LNCaP clone FGC (cell line): Measurements from ENCODE around the gene LCP2.

Experiments used
- DNase-seq: peaks from one replicate; pipeline ENCODE4 v3.0.0-alpha.2; 2011; ENCODE audit warnings: low read depth
- H3K4me3 ChIP-seq: 2 replicates; pipeline ENCODE4 v1.5.1; 2011; ENCODE audit warnings: mild to moderate bottlenecking, low read depth, low read length, control low read depth
- CTCF ChIP-seq: IDR thresholded peaks from 2 replicates; pipeline ENCODE4 v1.5.1; 2012; ENCODE audit warnings: mild to moderate bottlenecking; ENCODE audit not compliant: control insufficient read depth, insufficient read depth; ENCODE audit errors: extremely low read depth

The LCP2 gene

GRCh38 chr5:170300361-170301013 is 2.9 kb upstream of the LCP2 start:
- H3K4me3 ChIP-seq, result no peak overlapping the region
- no peak for TF ChIP-seq CTCF
- no peak for DNase-seq

DNA sequence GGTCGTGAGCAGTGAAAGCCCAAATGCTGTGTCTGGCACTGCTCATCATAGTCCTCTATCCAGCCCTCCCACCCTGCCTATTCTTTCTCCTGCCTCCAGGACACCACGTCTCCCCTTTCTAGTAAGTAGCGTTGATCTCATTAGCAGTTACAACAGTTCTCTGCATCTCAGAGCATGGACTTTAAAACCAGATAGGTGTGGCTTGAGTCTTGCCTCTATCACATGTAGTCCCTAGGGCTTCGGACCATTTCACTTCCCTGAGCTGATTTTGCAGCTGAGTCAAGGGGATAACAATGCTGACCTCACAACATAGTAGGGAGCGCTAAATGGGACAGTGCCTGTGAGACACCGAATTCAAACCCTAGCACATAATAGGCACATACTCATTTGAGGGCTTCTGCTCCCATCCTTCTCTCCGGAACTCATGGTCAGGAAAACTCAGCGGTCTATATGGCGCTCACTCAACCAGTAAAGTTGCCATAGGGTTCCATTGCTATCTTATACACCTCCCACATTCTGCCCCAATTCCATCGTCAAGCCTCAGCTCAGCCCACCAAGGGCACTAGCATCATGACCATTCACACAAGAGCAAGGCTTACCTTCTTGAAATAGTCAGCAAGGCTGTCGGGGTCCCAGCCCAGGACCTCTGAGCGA is 515 bp downstream of the LCP2 start:
- TF ChIP-seq CTCF, result no peak
- no peak overlapping the region for H3K4me3 ChIP-seq
- no peak for DNase-seq

DNA sequence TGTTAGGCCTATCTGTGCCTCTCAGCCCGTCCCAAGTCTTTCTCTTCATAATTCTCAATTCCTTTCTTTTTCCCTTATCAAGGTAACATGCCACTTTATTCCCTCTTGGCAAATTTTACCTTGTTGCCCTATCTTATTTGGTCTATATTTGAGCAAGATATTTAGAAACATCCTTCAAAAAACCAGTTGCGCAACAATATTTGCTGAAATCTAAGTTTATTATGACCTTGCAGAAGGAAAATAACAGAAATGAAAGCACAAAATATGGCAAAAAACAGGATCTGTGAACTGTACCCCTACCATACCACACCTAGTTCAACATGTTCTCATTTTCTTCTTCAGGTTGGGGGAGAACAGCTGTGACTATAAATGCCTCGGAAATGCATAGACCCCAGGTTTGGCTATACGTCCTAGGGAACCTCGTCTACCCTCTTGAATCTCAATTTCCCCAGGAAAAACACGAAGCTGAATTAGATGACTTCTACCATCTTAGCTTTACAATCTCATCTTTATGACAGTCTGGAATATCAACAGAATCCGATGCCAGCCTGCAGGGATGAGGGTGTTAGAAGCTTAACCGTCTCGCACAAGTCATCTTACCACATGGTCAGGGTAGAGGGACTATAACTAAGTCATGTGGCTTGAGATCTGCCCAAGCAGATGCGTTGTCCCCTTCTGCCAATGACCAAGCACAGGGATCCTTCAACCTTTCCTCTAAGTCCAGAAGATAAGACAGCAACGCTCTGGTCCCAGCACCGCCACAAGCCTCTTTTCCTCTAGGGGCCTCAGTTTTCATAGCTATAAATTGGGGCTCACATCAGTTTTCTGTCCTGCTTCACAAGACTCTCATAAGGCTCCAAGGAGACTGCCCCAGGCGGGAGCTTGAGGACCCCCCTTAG is 1.3 kb downstream of the LCP2 start:
- no peak for TF ChIP-seq CTCF
- H3K4me3 ChIP-seq, result no peak overlapping the region
- no peak for DNase-seq

DNA sequence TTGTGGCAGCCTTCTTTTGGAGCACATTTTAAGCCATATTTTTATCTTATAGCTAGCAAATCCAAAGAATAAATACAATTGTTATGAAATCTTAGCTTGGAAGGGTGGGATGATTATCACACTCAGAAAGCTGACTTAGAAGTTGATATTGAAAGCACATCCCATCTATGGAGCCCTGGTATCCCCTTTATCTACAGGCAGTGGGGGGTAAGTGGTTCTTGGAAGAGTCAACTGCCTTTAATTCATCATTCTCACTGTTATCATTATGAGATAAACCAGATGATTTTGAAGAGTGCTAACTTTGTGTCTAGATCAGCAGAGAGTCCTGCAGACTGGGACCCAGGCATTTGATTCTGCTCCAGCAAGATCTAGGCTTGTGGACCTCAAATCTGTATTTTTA is 3.0 kb downstream of the LCP2 start:
- no peak for TF ChIP-seq CTCF
- H3K4me3 ChIP-seq, result no peak overlapping the region
- DNase-seq, result no peak

DNA sequence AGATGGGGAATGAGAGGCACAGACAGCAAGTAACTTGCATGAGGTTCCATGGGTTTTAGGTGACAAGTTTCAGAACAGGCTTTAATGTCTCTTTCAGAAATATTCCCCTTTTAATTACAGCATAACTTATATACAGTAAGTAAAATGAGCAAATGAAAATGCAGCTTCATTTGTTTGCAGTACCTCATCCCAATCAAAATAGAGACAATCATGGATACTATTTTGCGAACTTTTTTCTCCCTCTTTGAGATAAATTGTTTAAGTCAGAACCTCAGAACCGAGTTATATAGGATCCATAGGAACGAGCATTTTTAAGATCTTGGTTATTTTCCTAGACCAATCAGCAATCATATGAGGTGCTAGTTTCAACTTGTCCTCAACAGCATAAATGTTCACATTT is 3.5 kb downstream of the LCP2 start:
- no peak for DNase-seq
- TF ChIP-seq CTCF, result no peak
- H3K4me3 ChIP-seq, result no peak overlapping the region

DNA sequence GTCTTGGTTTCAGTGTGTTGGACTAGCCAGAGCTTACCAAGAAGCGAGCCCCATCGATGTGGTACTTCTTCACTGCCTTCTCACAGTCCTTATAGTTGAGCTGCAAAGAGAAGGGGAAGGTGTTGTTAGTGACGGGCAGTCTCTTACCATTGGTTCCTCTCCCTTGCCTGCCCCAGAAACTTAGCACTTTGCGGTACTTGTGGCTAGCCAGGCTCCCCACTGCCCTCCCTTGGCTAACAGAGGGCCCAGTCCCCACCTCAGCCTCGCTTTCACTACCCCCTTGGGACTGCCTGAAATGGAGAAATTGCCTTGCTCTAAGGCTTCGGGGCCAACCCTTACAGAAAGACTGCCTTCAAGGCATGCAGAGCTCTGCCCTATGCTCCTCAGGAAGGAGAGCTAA is 4.3 kb downstream of the LCP2 start:
- TF ChIP-seq CTCF, result no peak
- no peak overlapping the region for H3K4me3 ChIP-seq
- no peak for DNase-seq
